ENCODE measurements around the gene SEMA7A. TPM values are rescaled to one million over a fixed set of nuclear protein-coding genes. Genes with fewer than 3 reads are reported as not detected.
A peak's percentile ranks its signal among the peaks of the same experiment; 100 is the strongest.

The SEMA7A gene
- total RNA-seq, 1 donor from 2014 or later, result 178 TPM

DNA sequence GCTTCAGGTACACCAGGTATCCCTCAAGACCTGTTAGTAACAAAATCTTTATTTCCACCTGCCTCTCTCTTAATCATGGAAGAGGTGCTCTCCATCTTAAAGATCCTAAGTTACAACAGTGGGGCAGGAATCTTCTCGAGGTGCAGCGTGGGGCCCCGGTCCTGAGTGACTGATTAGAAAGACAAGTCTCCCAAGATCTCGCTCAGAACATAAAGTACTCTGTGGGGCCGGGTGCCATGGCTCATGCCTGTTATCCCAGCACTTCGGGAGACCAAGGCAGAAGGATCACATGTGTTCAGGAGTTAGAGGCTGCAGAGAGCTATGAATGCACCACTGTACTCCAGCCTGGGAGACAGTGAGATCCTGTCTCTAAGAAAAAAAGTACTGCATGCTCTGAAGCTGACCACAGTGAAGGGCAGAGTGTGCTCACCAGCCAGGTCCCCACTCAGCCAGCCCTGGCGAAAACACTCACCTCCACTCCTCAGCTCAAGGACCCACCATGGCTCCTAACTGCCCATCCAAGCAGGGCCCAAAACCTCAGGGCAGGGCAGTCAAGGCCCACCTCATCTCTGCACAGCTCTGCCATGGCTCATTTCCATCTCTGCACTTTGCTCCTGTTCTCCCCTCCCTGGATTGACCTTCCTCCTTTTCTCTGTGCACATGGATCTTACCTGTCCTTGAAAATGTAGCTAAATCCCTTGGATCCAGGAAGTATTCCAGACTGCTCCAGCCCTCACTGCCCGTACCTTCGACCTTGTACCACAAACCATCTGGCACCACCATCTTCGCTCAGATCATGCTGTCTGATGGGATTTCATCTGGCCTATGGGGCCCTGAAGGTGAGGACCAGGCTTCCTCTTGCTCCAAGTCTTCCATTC is 7.1 kb downstream of the SEMA7A start:
- Mint-ChIP-seq H3K4me3 (peak overlapping the region; percentile 50), H3K4me1 (peaks cover 100% of the 10 kb centered on the region), H3K27ac (peak overlapping the region; percentile 80), H3K36me3 (ENCODE audit: low read depth) (peaks cover 84% of the 10 kb centered on the region), H3K9me3 (no peaks in the 10 kb centered on the region), H3K27me3 (no peaks in the 10 kb centered on the region)
- no peak for DNase-seq
- CTCF ChIA-PET, result interaction anchor here (1.5 to 17.7 kb wide), 3 partner anchors 24 to 373 kb away, joined by 3 to 403 read pairs (median 3); no protein-coding TSS in a partner anchor
- no peak for ATAC-seq (ENCODE audit: low read depth)
- intact Hi-C loops (cut with micrococcal nuclease), result no loop called here
- TF ChIP-seq CTCF (IDR thresholded peaks at IDR 0.05), result no peak
- POLR2A ChIA-PET, result interaction anchor here (0.6 to 12.1 kb wide), 7 partner anchors 8 to 579 kb away, joined by 3 to 214 read pairs (median 3); no protein-coding TSS in a partner anchor

GRCh38 chr15:74425630-74426029 is 8.1 kb downstream of the SEMA7A start:
- Mint-ChIP-seq H3K27ac (peak overlapping the region; percentile 71), H3K27me3 (no peaks in the 10 kb centered on the region), H3K4me3 (peak overlapping the region; percentile 38), H3K36me3 (ENCODE audit: low read depth) (peaks cover 80% of the 10 kb centered on the region), H3K4me1 (peaks cover 100% of the 10 kb centered on the region), H3K9me3 (no peaks in the 10 kb centered on the region)
- no peak for TF ChIP-seq CTCF (IDR thresholded peaks at IDR 0.05)
- no peak for ATAC-seq (ENCODE audit: low read depth)
- intact Hi-C loops (cut with micrococcal nuclease), result no loop called here
- no peak for DNase-seq
- ChIA-PET CTCF (interaction anchor here (1.0 kb wide), 1 partner anchor 22 kb away, joined by 4 read pairs; no protein-coding TSS in a partner anchor), POLR2A (interaction anchor here (1.0 to 12.1 kb wide), 3 partner anchors 21 to 41 kb away, joined by 3 to 214 read pairs (median 164); no protein-coding TSS in a partner anchor)

GRCh38 chr15:74424901-74425528 is 8.7 kb downstream of the SEMA7A start:
- ChIA-PET CTCF (interaction anchor here (1.0 kb wide), 1 partner anchor 21 kb away, joined by 4 read pairs; no protein-coding TSS in a partner anchor), POLR2A (interaction anchor here (1.0 to 12.1 kb wide), 3 partner anchors 20 to 41 kb away, joined by 3 to 214 read pairs (median 164); no protein-coding TSS in a partner anchor)
- H3K4me1 Mint-ChIP-seq, result peaks cover 100% of the 10 kb centered on the region
- peak overlapping the region; percentile 50 for H3K4me3 Mint-ChIP-seq
- DNase-seq (no peak), ATAC-seq (ENCODE audit: low read depth) (no peak)
- no peaks in the 10 kb centered on the region for H3K27me3 Mint-ChIP-seq
- H3K9me3 Mint-ChIP-seq, result no peaks in the 10 kb centered on the region
- intact Hi-C loops (cut with micrococcal nuclease), result no loop called here
- no peak for TF ChIP-seq CTCF (IDR thresholded peaks at IDR 0.05)
- H3K27ac Mint-ChIP-seq, result peak overlapping the region; percentile 71
- peaks cover 80% of the 10 kb centered on the region for H3K36me3 Mint-ChIP-seq (ENCODE audit: low read depth)

GRCh38 chr15:74423431-74424257 is 10.1 kb downstream of the SEMA7A start:
- ATAC-seq (ENCODE audit: low read depth), result no peak

More at GRCh38 chr15:74423431-74424257, 10.1 kb downstream of the SEMA7A start:
- CTCF ChIA-PET, result no interaction called here
- DNase-seq, result no peak
- peaks cover 80% of the 10 kb centered on the region for H3K36me3 Mint-ChIP-seq (ENCODE audit: low read depth)
- H3K4me3 Mint-ChIP-seq, result peak overlapping the region; percentile 65
- no peaks in the 10 kb centered on the region for H3K9me3 Mint-ChIP-seq
- no peak for TF ChIP-seq CTCF (IDR thresholded peaks at IDR 0.05)
- intact Hi-C loops (cut with micrococcal nuclease), result no loop called here
- H3K27me3 Mint-ChIP-seq, result no peaks in the 10 kb centered on the region
- peak overlapping the region; percentile 70 for H3K27ac Mint-ChIP-seq
- peaks cover 97% of the 10 kb centered on the region for H3K4me1 Mint-ChIP-seq
- POLR2A ChIA-PET, result interaction anchor here (1.6 to 2.9 kb wide), 2 partner anchors 20 to 39 kb away, joined by 7 to 11 read pairs; no protein-coding TSS in a partner anchor

Data from activated B cell treated with CpG ODN at 0.5 μM for 24 hours (primary cell).